Parathyroid adenoma (tissue), 2 donors: ENCODE results near the gene ACTR10.

Source experiments
- H2AFZ ChIP-seq: fragments of 300-600 bp; sonication (generic); one replicate; pipeline ENCODE4 v1.7.0; 2017; ENCODE audit warnings: antibody characterized with exemption, mild to moderate bottlenecking
- H3K27ac ChIP-seq: fragments of 300-600 bp; sonication (generic); one replicate; pipeline ENCODE4 v1.7.0; 2017
- H3K27me3 ChIP-seq: fragments of 300-600 bp; sonication (generic); one replicate; pipeline ENCODE4 v1.7.0; 2017; ENCODE audit warnings: low read length; ENCODE audit not compliant: control insufficient read depth, insufficient read depth
- H3K36me3 ChIP-seq: fragments of 300-600 bp; sonication (generic); one replicate; pipeline ENCODE4 v1.7.0; 2017; ENCODE audit warnings: low read length; ENCODE audit not compliant: control insufficient read depth, insufficient read depth
- H3K4me1 ChIP-seq: fragments of 300-600 bp; sonication (generic); one replicate; pipeline ENCODE4 v1.7.0; 2017; ENCODE audit warnings: control low read depth
- H3K4me2 ChIP-seq: fragments of 300-600 bp; sonication (generic); one replicate; pipeline ENCODE4 v1.7.0; 2017; ENCODE audit warnings: low read length
- H3K4me3 ChIP-seq: fragments of 300-600 bp; sonication (generic); one replicate; pipeline ENCODE4 v1.7.0; 2017; ENCODE audit warnings: low read depth, low read length
- H3K79me2 ChIP-seq: fragments of 300-600 bp; sonication (generic); one replicate; pipeline ENCODE4 v1.7.0; 2017; ENCODE audit warnings: control low read depth
- H3K9ac ChIP-seq: fragments of 300-600 bp; sonication (generic); one replicate; pipeline ENCODE4 v1.7.0; 2017; ENCODE audit warnings: mild to moderate bottlenecking
- H3K9me3 ChIP-seq: fragments of 300-600 bp; sonication (generic); one replicate; pipeline ENCODE4 v1.7.0; 2017; ENCODE audit warnings: low read length; ENCODE audit not compliant: control insufficient read depth
- CTCF ChIP-seq: fragments of 300-600 bp; sonication (generic); IDR thresholded peaks from one replicate; pipeline ENCODE4 v1.7.0; 2017; ENCODE audit warnings: antibody characterized with exemption, mild to moderate bottlenecking
- donor health status: primary hyperparathyroidism.

ACTR10 gene

GRCh38 chr14:58160561-58160960 is 39.4 kb upstream of the ACTR10 start:
- Histone ChIP-seq H3K27ac (no peak overlapping the region), H3K36me3 (no peaks in the 10 kb centered on the region), H3K9me3 (no peaks in the 10 kb centered on the region), H3K4me3 (no peak overlapping the region), H3K4me2 (no peak overlapping the region), H3K27me3 (no peaks in the 10 kb centered on the region), H3K4me1 (no peaks in the 10 kb centered on the region), H2AFZ (no peak overlapping the region), H3K9ac (no peak overlapping the region), H3K79me2 (no peaks in the 10 kb centered on the region)
- TF ChIP-seq CTCF, result no peak

- no peak overlapping the region for H3K4me2 ChIP-seq
- no peak overlapping the region for H3K9ac ChIP-seq
- H3K36me3 ChIP-seq, result no peaks in the 10 kb centered on the region
- peak overlapping the region; percentile 72 for H2AFZ ChIP-seq
- H3K79me2 ChIP-seq, result no peaks in the 10 kb centered on the region
- peak; percentile 94 for TF ChIP-seq CTCF
- H3K4me1 ChIP-seq, result peaks cover 5% of the 10 kb centered on the region
- H3K4me3 ChIP-seq, result peak overlapping the region; percentile 4
- no peaks in the 10 kb centered on the region for H3K27me3 ChIP-seq
- no peak overlapping the region for H3K27ac ChIP-seq
- no peaks in the 10 kb centered on the region for H3K9me3 ChIP-seq
Observed at GRCh38 chr14:58166005-58166983, 33.7 kb upstream of the ACTR10 start.

GRCh38 chr14:58167057-58167456 is 32.9 kb upstream of the ACTR10 start:
- Histone ChIP-seq H3K79me2 (no peaks in the 10 kb centered on the region), H3K27ac (no peak overlapping the region), H3K36me3 (no peaks in the 10 kb centered on the region), H3K9ac (no peak overlapping the region), H3K4me1 (peaks cover 13% of the 10 kb centered on the region), H3K27me3 (no peaks in the 10 kb centered on the region), H3K4me2 (no peak overlapping the region), H2AFZ (no peak overlapping the region), H3K4me3 (no peak overlapping the region), H3K9me3 (no peaks in the 10 kb centered on the region)
- no peak for TF ChIP-seq CTCF

- H3K27ac ChIP-seq, result no peak overlapping the region
- H2AFZ ChIP-seq, result no peak overlapping the region
- H3K4me2 ChIP-seq, result no peak overlapping the region
- TF ChIP-seq CTCF, result no peak
- H3K4me1 ChIP-seq, result peaks cover 13% of the 10 kb centered on the region
- no peaks in the 10 kb centered on the region for H3K79me2 ChIP-seq
- no peaks in the 10 kb centered on the region for H3K9me3 ChIP-seq
- H3K27me3 ChIP-seq, result no peaks in the 10 kb centered on the region
- H3K4me3 ChIP-seq, result no peak overlapping the region
- H3K36me3 ChIP-seq, result no peaks in the 10 kb centered on the region
- H3K9ac ChIP-seq, result no peak overlapping the region
Observed at GRCh38 chr14:58167891-58168290, 32.1 kb upstream of the ACTR10 start.
